ENCODE measurements around the gene ARPIN. TPM values are rescaled to one million over a fixed set of nuclear protein-coding genes. Genes with fewer than 3 reads are reported as not detected.
"Not testable (repeated sequence)": the region's sequence is repeated elsewhere in the genome, so short reads cannot be mapped to it uniquely, and the experiment has no call there.

ARPIN gene
- total RNA-seq = 19.4 and 26.6 TPM in 2 replicates
- 10.5 and 12.9 TPM in 2 replicates for polyA plus RNA-seq

DNA sequence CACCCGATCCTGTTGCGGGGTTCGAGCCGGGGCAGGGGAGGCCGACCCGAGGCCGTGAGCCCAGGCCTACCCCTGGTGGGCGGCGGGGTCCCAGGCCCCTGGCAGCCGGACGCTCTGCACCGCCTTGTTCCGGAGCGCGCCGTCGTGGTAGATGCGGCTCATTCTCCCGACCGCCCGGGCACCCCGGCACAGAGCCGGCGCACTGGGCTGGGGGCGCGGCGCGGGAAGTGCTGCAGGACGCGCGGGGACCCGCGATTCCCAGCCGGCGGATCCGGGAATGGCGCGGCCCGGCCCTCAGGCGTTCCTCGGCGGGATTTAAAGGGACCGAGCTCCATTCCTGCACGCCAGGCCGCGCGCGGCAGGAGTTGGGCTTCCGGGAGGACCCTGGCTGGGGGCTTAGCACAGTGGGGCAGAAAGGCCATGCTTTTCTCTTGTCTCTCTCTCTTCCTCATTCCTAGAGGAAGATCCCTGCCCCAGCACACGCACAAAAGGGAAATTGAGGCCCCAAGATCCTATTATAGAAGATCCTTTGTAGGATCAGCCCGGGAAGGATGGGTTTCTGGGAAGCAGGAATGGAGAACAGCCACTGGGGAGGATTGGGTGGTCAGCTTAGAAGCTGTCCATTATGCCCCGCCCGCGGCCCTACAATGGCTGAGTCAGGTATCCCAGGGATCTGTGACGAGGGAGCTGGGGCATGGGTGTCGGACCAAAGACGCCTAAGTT is at the start of gene ARPIN:
TSS of gene ARPIN (minus strand) at position 279 of the 723 bp plus-strand sequence. CDS start at position 162, 117 bp downstream.
- TF ChIP-seq, protein P1, sequence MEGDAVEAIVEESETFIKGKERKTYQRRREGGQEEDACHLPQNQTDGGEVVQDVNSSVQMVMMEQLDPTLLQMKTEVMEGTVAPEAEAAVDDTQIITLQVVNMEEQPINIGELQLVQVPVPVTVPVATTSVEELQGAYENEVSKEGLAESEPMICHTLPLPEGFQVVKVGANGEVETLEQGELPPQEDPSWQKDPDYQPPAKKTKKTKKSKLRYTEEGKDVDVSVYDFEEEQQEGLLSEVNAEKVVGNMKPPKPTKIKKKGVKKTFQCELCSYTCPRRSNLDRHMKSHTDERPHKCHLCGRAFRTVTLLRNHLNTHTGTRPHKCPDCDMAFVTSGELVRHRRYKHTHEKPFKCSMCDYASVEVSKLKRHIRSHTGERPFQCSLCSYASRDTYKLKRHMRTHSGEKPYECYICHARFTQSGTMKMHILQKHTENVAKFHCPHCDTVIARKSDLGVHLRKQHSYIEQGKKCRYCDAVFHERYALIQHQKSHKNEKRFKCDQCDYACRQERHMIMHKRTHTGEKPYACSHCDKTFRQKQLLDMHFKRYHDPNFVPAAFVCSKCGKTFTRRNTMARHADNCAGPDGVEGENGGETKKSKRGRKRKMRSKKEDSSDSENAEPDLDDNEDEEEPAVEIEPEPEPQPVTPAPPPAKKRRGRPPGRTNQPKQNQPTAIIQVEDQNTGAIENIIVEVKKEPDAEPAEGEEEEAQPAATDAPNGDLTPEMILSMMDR (IDR thresholded peaks at IDR 0.05; ENCODE audit: low read depth, low read length) = no peak
- Histone ChIP-seq H3K27ac (peak within 1 kb of the TSS; percentile 4), H3K4me3 (peak within 1 kb of the TSS; percentile 47), H3K36me3 (no peaks in the 10 kb centered on the region), H3K4me1 (ENCODE audit: low read depth) (no peaks in the 10 kb centered on the region), H3K9me3 (ENCODE audit: low read depth) (no peaks in the 10 kb centered on the region), H3K27me3 (no peaks in the 10 kb centered on the region)
- peak; percentile 63 to 79 for DNase-seq (ENCODE audit: low read depth in 1 of 2, low spot score in 1 of 2)

DNA sequence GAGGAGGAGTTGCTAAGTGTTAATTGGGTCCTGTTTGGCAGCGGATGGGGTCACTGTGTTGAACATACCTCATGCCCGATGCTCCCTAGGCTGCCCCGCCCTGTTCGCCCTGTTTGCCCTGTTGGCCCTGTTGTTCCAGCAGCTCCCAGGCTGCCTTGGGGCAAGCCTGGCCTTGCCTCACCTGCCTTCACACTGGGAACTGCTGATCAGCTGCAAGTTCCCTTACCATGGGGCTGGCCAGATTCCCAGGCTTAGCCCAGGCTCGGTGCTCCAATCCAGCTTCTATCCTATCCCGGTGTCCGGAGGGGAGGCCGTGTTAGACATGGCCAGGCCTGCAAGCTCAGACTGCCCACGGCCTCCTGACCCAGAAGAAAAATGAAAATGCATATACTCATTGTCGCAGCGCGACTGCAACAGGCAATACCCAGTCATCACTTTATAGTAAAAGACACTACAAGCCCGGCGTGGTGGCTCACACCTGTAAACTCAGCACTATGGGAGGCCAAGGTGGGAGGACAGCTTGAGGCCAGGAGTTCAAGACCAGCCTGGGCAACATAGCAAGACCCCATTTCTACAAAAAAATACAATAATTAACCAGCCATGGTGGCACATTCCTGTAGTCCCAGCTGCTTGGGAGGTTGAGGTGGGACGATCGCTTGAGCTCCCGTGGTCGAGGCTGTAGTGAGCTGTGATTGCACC is 45.5 kb upstream of the ARPIN start:
- Histone ChIP-seq H3K9me3 (ENCODE audit: low read depth) (no peaks in the 10 kb centered on the region), H3K36me3 (no peaks in the 10 kb centered on the region), H3K4me1 (ENCODE audit: low read depth) (no peaks in the 10 kb centered on the region), H3K4me3 (no peak overlapping the region), H3K27ac (no peak overlapping the region), H3K27me3 (no peaks in the 10 kb centered on the region)
- TF ChIP-seq, protein P1 (IDR thresholded peaks at IDR 0.05; ENCODE audit: low read depth, low read length) = no peak
- DNase-seq (ENCODE audit: low read depth in 1 of 2, low spot score in 1 of 2) = no peak

DNA sequence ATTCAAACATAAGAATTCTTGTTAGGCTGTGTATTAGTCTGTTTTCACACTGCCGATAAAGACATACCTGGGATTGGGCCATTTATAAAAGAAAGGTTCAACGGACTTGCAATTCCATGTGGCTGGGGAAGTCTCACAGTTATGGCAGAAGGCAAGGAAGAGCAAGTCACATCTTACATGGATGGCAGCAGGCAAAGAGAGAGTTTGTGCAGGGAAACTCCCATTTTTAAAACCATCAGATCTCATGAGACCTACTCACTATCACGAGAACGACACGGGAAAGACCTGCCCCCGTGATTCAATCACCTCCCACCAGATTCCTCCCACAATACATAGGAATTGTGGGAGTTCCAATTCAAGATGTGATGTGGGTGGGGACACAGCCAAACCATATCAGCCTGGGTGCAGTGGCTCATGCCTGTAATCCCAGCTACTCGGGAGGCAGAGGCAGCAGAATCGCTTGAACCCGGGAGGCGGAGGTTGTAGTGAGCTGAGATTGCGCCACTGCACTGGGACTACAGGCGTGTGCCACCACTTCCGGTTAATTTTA is 42.8 kb upstream of the ARPIN start:
- not testable (repeated sequence) for H3K27ac ChIP-seq; H3K9me3 ChIP-seq (ENCODE audit: low read depth); H3K4me3 ChIP-seq; H3K27me3 ChIP-seq; H3K36me3 ChIP-seq; H3K4me1 ChIP-seq (ENCODE audit: low read depth); DNase-seq (ENCODE audit: low read depth in 1 of 2, low spot score in 1 of 2)

DNA sequence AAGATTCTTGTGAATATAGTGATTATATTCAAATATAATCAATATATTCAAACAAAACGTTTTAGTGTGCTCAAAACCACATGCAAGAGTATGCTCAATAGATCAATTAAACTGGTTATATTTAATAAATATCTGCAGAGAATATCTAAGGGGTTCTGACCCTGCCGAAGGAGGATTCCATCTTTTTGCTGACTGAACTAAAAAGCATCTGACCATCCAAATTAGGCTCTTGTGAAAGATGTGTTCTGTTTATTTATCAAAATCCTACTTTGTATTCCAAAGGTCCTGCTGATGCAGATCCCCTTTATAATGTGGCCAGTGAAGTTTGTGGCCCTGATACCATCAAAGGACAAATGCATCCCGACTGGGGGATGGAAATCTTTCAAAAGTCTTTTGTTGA is 41.8 kb upstream of the ARPIN start:
- no peaks in the 10 kb centered on the region for H3K36me3 ChIP-seq
- H3K9me3 ChIP-seq (ENCODE audit: low read depth) = no peaks in the 10 kb centered on the region
- H3K27me3 ChIP-seq = no peaks in the 10 kb centered on the region
- DNase-seq (ENCODE audit: low read depth in 1 of 2, low spot score in 1 of 2) = no peak
- no peak overlapping the region for H3K27ac ChIP-seq
- no peaks in the 10 kb centered on the region for H3K4me1 ChIP-seq (ENCODE audit: low read depth)
- TF ChIP-seq, protein P1 (IDR thresholded peaks at IDR 0.05; ENCODE audit: low read depth, low read length) = no peak
- H3K4me3 ChIP-seq = no peak overlapping the region

DNA sequence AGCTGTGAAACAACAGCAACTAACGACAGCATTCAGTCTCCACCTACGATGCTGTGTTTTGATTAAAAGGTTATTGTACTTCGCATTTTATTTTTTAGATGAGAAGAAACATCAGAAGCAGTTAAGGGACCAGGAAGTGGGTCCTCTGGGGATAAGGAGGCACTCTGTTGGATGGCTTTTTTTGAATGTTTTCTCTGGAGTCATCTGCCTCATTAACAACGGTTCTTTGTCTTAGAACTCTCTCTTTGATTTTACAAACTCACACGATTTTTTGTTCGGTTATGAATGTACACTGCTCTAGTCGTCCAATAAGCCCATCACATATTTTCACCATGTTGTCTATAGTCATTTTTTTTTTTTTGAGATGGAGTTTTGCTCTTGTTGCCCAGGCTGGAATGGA is 36.0 kb upstream of the ARPIN start:
- H3K27me3 ChIP-seq = no peaks in the 10 kb centered on the region
- no peaks in the 10 kb centered on the region for H3K4me1 ChIP-seq (ENCODE audit: low read depth)
- H3K4me3 ChIP-seq = no peak overlapping the region
- H3K27ac ChIP-seq = no peak overlapping the region
- H3K36me3 ChIP-seq = no peaks in the 10 kb centered on the region
- H3K9me3 ChIP-seq (ENCODE audit: low read depth) = no peaks in the 10 kb centered on the region
- TF ChIP-seq, protein P1 (IDR thresholded peaks at IDR 0.05; ENCODE audit: low read depth, low read length) = no peak
- DNase-seq (ENCODE audit: low read depth in 1 of 2, low spot score in 1 of 2) = no peak

DNA sequence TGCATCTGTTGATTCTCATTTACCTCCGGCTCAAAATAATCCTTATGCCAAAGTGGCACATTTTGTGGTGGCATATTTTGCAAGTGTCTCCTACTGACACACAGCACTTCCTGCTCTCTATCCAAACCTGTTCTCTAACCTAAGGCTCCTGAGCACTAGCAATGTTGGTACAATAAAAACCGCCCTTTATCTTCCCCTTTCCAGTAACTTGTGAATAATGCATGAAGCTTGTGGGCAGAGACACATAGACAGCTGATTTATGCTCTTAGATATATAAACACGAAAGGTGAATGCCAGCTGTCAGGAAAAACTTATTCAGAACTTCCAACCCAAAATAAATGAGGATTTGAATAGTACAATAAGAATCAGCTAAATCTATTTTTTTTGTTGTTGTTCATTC is 34.6 kb upstream of the ARPIN start:
- no peaks in the 10 kb centered on the region for H3K27me3 ChIP-seq
- H3K36me3 ChIP-seq = no peaks in the 10 kb centered on the region
- H3K27ac ChIP-seq = no peak overlapping the region
- no peaks in the 10 kb centered on the region for H3K9me3 ChIP-seq (ENCODE audit: low read depth)
- no peak for DNase-seq (ENCODE audit: low read depth in 1 of 2, low spot score in 1 of 2)
- no peak overlapping the region for H3K4me3 ChIP-seq
- H3K4me1 ChIP-seq (ENCODE audit: low read depth) = no peaks in the 10 kb centered on the region
- TF ChIP-seq, protein P1 (IDR thresholded peaks at IDR 0.05; ENCODE audit: low read depth, low read length) = no peak

Measured in cardiac muscle cell (in vitro differentiated cells and primary cell).